ENCODE data around the gene THADA.
"Not testable (repeated sequence)": the region's sequence is repeated elsewhere in the genome, so short reads cannot be mapped to it uniquely, and the experiment has no call there.

Gene THADA

DNA sequence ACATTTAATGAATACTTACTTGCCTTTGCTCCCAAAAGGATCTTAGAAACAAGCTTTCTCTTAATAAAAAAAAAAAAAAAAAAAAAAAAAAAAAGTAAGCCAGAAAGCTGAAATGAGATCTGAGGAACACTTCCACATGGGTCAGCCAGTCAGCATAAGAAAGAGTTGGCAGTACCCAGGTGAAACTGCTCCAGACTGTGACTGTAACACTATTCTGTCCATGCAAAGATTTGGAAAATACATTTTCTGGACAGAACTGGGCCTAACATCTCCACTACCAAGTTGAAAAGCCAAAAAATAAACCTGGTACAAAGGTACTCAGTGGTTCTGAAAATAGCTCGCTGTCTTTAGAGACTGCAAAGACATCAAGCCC, 135.7 kb downstream of the THADA start:
- DNase-seq = no peak

DNA sequence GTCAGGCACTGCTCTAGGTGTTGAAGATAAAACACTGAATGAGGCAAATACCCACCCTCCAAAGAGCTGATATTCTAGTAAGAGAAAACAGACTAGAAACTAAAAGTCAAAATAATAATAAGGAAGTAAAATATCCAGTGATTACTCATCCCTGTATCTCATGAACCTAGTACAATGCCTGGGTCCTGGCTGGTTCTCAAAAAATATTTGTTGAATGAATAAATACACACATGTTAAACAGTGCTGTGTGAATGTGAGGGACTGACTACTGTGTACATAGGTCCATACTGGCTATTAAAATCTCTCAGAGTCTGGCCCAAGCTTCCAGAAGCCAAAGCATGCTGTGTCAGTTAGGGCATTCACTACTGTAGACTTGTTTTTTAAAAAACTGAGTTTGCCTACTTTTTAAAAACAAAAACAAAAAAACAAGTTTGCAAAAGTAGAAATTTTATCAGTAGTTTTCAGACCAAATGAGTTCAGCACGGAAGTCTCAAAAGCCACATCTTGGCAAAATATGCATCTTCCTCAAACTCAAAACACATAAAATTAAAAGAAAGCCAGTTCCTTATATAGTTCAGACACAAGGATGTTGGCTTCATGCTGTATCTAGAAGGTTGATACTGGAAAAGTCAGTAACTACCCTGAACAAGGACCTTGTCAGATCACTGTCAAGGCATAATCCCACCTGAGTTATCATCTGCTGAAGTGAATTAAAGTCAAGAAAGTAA, 136.2 kb downstream of the THADA start:
- DNase-seq = no peak

GRCh38 chr2:43458014-43458628, 137.7 kb downstream of the THADA start:
- DNase-seq = no peak

DNA sequence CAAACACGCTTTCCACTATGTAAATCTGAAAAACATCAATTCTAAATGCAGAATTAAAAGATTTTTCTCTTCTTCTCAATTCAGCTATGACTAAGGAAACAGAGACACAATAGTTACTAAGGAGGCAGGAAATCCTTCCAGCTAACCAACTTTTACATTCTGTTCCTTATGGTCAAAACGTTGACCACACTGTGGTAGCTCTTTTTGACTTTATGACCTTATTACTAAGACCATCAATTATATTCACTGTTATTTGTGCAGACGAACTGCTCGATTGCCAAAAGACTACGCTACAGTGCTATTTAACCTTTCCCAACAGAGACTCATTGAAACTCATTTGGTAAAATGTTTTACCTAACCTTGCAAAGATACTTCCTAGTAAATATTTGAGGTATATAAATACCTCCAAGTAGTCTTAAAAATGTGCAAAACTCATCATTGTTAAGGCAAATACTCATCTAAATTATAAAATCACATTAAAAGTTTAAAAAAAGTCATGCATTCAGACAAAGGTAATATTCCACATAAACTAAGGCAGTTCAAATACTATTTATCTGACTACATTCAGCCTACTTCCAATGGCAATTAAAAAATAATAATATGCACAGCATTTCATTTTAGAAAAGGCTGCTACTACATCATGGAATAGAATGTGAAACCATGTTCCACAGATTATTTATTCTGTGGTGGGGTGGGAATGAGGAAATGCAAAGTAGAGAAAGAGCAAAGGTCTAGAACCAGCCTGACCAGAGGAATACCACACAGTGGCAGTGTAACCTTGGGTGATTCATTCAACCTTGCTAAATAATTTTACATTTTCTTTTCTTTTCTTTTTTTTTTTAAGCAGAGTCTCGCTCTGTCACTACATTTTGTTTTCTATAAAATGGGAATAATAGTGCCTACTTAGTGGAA, 139.9 kb downstream of the THADA start:
- DNase-seq = peak; percentile 6

- DNase-seq = no peak
Measured at GRCh38 chr2:43455296-43455695, 140.5 kb downstream of the THADA start.

GRCh38 chr2:43454791-43455190, 141.0 kb downstream of the THADA start:
- no peak for DNase-seq

- peak; percentile 8 for DNase-seq
Measured at GRCh38 chr2:43453179-43454170, 142.4 kb downstream of the THADA start.

DNA sequence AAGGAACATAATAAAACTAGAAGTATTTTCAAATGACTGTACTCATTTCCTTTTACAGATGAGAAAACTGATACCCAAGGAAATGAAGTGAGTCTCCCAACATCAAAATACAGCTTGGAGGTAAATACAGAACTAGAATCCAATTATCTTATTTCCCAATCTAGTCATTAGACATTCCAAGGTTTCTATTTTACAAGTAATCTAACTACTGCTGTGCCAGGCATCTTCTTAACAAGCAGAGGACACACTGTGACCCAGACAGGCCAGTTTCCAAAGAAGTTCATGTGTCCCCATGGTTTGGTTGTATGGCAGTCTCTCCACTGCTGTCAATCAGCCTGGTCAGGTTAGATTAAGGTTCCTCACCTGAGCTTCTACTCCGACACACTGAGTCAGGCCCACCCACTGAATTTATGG, 143.5 kb downstream of the THADA start:
- DNase-seq = no peak

GRCh38 chr2:43450617-43451016, 145.2 kb downstream of the THADA start:
- no peak for DNase-seq

GRCh38 chr2:43448822-43449110, 147.1 kb downstream of the THADA start:
- no peak for DNase-seq

DNA sequence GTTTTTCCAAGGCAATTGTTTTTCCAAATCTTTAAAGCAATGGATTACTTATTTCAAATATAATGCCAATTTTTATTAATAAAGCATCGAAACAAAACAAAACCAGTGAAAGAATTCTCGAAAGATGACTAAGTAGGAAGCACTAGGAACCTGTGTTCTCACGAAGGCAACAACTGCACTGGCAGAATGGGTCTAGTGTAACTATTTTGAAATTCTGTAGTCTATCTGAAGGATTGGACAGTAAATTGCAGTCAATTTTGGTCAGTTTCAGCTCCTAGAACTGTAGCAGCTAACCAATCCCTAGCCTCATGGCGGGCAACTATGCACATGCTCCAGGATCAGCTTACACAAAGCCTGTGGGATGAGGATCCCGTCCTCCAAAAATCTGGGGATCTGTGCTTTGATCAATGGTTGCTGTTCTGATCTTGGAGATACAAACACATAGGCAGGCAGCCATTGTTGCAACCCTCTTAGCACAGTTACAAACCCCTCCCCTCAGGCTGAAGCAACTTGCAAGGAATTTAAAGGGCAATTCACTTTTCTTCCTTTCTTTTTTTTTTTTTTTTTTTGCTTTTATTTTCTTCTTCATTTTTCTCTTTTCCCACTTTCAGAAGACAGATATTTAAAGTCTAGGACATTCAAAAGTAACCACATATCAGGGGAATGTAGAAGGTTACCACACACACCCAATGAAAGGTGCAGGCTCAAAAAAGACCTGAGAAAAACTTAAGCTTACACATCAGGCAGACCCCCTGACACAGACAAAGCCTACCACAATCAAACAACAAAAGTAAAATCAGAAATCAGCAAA, 147.6 kb downstream of the THADA start:
- no peak for DNase-seq

GRCh38 chr2:43446755-43447154, 149.1 kb downstream of the THADA start:
- DNase-seq = not testable (repeated sequence)

- DNase-seq = no peak
Measured at GRCh38 chr2:43445781-43446180, 150.1 kb downstream of the THADA start.

- DNase-seq = no peak
Measured at GRCh38 chr2:43444989-43445645, 150.7 kb downstream of the THADA start.

- no peak for DNase-seq
Measured at GRCh38 chr2:43443282-43443681, 152.6 kb downstream of the THADA start.

- no peak for DNase-seq
Measured at GRCh38 chr2:43441195-43441594, 154.6 kb downstream of the THADA start.

- DNase-seq = no peak
Measured at GRCh38 chr2:43438858-43439655, 156.8 kb downstream of the THADA start.

GRCh38 chr2:43438342-43438741, 157.5 kb downstream of the THADA start:
- DNase-seq = no peak

GRCh38 chr2:43437363-43437762, 158.5 kb downstream of the THADA start:
- DNase-seq = no peak

DNA sequence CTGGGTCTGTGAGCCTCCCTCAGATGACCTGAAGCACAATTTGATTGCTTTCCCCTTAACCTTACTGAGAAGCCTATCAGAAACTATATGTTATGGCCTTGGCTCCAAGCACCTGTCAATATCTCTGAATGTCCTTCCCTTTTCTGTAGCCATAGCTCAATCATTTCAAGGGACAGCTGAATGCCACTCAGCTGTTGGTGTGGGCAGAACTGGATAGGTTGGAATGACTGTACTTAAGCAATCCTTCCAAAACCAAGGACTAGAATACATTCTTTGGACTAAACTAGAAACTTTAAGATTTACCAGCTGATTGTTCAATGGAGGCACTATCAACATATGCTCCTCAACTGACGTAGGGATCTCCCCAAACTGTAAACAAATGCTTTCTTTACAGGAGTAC, 159.4 kb downstream of the THADA start:
- no peak for DNase-seq

Data from kidney glomerular epithelial cell (primary cell).